ENCODE results near the gene SNTA1.
A peak's percentile ranks its signal among the peaks of the same experiment; 100 is the strongest.

SNTA1 gene

GRCh38 chr20:33408716-33409654 lies 34.6 kb downstream of the SNTA1 start:
- H3K27me3 ChIP-seq (ENCODE audit: insufficient read depth, poor library complexity, severe bottlenecking) = no peaks in the 10 kb centered on the region
- TF ChIP-seq CTCF (IDR thresholded peaks at IDR 0.05; ENCODE audit: insufficient read depth, low read length) (no peak), REST (IDR thresholded peaks at IDR 0.05; ENCODE audit: insufficient replicate concordance, low read depth) (no peak), POLR2AphosphoS5 (IDR thresholded peaks at IDR 0.05; ENCODE audit: low read depth) (no peak), GABPA (IDR thresholded peaks at IDR 0.05; ENCODE audit: low read depth) (no peak), SPI1 (IDR thresholded peaks at IDR 0.05; ENCODE audit: borderline replicate concordance, low read depth) (peak; percentile 51; the same call in 1 of the 2 replicates)
- DNase-seq (ENCODE audit: low read depth in 1 of 2, low spot score in 1 of 2) = peak in 1 of 2 experiments; percentile 27
- no peak overlapping the region for H3K27ac ChIP-seq (replicated peaks)
- H3K4me3 ChIP-seq (replicated peaks; ENCODE audit: insufficient read depth, low read length) = no peak overlapping the region

GRCh38 chr20:33408313-33408712 lies 35.2 kb downstream of the SNTA1 start:
- no peak overlapping the region; the same call in 1 of the 2 replicates for H3K27ac ChIP-seq (replicated peaks)
- no peaks in the 10 kb centered on the region for H3K27me3 ChIP-seq (ENCODE audit: insufficient read depth, poor library complexity, severe bottlenecking)
- TF ChIP-seq REST (IDR thresholded peaks at IDR 0.05; ENCODE audit: insufficient replicate concordance, low read depth) = no peak
- TF ChIP-seq SPI1 (IDR thresholded peaks at IDR 0.05; ENCODE audit: borderline replicate concordance, low read depth) = no peak
- TF ChIP-seq POLR2AphosphoS5 (IDR thresholded peaks at IDR 0.05; ENCODE audit: low read depth) = no peak
- no peak for DNase-seq (ENCODE audit: low read depth in 1 of 2, low spot score in 1 of 2)
- no peak overlapping the region for H3K4me3 ChIP-seq (replicated peaks; ENCODE audit: insufficient read depth, low read length)

- no peak for DNase-seq (ENCODE audit: low read depth in 1 of 2, low spot score in 1 of 2)
- Histone ChIP-seq H3K27me3 (ENCODE audit: insufficient read depth, poor library complexity, severe bottlenecking) (no peaks in the 10 kb centered on the region), H3K27ac (replicated peaks) (peak overlapping the region; percentile 63), H3K4me3 (replicated peaks; ENCODE audit: insufficient read depth, low read length) (no peak overlapping the region)
- TF ChIP-seq POLR2AphosphoS5 (IDR thresholded peaks at IDR 0.05; ENCODE audit: low read depth) (no peak), CTCF (IDR thresholded peaks at IDR 0.05; ENCODE audit: insufficient read depth, low read length) (no peak), REST (IDR thresholded peaks at IDR 0.05; ENCODE audit: insufficient replicate concordance, low read depth) (no peak)
Measured at GRCh38 chr20:33407796-33408195, 35.8 kb downstream of the SNTA1 start.

Data from HL-60 (cell line).